Stimulated activated CD4-positive, alpha-beta T cell treated with anti-CD3 and anti-CD28 coated beads, Interleukin-15, amount 100 ng/mL, for 24 hours (primary cell): ENCODE measurements around the gene ZBTB20.

Experiments
- DNase-seq: peaks from one replicate; pipeline ENCODE4 v3.0.0-alpha.2; 2020

The ZBTB20 gene

DNA sequence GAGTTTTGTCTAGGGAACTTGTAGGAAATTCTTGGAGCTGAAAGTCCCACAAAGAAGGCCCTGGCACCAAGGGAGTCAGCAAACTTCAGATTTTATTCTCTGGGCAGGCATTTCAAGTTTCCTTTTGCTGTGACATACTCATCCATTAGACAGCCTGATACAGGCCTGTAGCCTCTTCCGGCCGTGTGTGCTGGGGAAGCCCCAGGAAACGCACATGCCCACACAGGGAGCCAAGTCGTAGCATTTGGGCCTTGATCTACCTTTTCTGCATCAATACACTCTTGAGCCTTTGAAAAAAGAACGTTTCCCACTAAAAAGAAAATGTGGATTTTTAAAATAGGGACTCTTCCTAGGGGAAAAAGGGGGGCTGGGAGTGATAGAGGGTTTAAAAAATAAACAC lies 838.3 kb downstream of the ZBTB20 start:
- peak; percentile 69 for DNase-seq

DNA sequence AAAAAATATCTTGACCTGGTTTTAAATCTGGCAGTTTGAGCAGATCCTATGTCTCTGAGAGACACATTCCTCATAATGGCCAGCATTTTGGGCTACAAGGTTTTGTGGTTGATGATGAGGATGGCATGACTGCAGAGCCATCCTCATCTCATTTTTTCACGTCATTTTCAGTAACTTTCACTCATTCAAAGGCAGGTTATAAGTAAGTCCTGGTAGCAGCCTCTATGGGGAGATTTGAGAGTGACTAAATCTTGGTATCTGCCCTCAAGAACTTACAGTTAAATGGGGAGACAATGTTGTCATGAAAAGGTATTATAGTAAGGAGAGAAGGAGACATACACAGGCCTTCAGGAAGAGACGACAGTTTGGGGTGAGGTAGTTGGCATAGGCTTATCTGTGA lies 838.7 kb downstream of the ZBTB20 start:
- DNase-seq, result no peak

DNA sequence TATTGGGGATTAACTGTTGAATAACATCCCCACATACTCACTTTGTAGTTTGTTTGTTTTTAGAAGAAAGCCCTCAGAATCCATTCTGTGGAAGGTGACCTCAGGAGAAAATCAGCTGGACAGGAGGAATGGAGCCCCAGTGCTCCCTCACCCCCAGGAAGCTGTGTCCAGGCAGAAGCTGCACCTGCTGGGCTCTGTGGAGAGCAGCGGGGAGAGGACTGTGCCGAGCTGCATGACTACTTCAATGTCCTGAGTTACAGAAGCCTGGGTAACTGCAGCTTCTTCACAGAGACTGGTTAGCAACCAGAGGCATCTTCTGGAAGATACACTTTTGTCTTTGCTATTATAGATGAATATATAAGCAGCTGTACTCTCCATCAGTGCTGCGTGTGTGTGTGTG lies 839.3 kb downstream of the ZBTB20 start:
- DNase-seq, result no peak

DNA sequence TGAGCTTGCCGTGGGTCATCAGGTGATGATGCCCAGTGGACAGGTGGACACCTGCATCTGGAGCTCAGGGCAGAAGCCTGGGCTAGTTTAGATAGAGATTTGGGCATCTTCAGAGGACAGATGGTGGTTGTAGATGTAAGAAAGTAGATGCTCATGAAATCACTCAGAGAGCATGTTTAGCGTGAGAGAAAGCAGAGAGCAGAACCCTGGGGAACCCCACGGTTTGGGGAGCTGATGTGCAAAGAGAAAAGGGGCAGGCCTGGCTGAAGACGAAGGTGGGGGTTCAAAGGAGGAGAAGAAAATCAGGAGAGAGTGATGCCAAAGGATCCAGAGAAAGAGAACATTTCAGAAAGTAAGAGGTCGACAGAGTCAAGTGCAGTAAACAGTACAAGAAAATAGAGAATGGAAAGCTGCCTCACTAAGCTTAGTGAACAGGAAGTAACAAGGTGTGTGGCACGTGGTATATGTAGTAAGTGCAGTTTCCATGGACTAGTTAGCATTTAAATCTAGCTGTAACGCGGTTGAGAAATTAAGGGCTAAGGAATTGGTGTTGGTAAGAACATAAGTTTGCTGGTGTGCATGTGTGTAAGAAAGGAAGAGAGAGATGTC lies 839.8 kb downstream of the ZBTB20 start:
- DNase-seq, result peak; percentile 49

DNA sequence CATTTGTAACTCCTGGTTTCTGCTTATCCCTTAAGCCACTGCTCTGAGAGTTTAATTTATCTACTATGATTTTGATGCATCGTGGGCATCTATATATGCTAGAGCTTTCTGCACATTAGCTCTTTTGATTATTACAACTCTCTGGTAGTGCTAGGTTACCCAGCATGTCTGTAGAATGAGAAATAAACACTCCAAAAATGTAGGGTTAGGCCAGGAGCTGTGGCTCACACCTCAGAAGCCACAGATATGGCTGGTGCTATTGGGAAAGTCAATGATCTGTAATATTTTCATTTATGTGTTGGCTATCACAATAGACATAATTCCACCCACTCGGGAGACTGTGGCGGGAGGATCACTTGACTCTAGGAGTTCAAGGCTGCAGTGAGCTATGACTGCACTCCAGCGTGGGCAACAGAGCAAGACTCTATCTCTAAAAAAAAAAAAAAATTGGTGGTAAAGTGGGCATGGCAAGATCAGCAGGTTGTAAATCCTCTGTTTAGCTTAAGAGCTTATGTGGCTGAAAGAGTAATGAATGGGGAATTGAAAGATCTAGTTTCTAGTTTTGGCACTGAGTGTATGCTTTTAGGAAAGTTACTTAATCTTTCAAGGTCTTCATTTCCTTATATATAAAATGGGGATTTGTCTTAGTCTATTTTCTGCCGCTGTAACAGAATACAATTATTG lies 847.0 kb downstream of the ZBTB20 start:
- no peak for DNase-seq

DNA sequence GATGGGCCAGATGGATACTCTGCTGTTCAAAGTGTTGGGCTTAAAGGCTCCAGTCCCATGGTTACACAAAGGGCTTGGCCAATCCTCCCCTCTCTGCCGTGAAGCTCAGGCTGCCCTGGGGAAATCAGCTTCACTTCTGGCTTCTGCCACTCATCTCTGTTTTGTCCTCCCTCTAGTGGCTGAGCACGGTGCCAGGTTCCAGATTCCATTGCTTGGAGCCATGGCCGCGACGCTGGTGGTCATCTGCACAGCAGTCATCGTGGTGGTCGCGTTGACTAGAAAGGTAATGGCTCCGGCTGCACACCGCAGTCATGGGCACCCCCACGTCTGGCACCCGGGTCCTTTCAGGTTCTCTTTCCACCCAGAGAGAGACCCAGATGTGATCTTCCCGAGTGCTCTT lies 847.7 kb downstream of the ZBTB20 start:
- peak; percentile 46 for DNase-seq

DNA sequence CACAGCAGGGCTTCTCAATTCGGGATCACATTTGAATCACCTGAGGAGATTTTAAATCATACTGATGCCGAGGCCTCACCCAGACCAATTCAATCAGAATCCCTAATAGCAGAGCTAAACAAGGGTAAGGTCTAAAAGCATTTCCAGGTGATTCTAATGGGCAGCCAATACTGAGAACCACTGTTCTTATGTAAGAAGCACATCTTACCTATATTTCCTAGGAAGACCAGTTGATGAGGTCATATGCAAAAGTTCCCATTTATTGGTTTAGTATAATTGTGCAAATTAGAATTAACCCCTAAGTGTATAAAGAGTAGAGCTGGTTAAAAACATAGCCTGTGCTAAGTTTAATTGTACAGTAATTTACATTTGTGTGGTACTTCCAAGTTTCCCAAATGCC lies 851.1 kb downstream of the ZBTB20 start:
- DNase-seq, result no peak

DNA sequence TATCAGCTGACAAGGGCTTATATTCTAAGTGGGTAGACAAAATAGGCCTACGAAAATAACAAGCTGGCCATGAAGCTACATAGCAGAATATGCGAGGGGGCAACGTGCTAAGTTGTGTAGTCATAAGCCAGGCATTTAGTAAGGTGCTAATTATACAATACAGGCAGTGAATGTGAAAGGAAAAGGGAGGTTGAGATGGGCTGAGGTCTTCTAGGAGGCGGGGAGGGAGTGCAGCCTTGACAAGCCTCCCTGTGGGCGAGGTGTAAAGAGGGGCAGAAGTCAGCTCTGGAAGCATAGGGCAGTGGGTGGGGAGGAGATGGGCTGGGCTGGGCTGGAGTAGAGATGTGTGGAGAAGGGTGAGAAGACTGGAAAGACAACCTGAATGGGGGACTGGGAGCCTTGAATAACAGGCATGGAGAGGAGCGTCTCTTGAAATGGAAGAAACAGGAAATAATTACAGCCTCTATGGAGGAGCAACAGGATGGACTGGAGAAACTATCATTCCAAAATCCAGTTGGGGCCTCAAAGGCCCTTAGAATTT lies 852.1 kb downstream of the ZBTB20 start:
- peak; percentile 43 for DNase-seq

DNA sequence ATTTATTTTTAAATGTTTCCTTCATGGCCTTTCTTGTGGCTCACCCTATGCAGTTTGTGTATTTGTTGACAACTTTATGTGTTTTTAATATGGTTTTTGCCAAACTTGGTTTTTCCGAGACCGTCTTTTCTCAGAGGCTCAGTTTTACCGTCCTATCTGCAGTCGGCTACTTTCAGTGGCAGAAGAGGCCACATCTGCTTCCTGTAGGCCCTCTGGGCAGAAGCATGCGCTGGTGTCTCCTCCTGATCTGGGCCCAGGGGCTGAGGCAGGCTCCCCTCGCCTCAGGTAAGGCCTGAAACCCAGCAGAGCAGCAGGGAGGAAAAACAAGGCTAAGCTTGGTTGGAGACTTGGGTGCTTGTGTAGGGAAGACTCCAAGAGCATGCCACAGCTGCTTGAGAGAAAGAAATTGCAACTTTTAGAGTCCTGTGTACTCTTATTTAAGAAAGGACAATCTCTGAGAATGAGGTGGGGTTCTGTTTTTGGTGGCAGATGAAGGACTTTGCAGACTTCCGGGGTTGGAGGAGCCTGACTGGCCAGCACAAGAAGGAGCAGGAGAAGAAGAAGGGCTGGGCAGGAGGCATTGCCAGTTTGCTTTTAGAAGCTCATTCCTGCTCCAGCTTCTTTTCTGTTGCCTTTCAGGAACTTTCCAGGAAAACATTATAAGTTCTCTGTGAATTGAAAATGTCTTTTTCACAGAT lies 853.1 kb downstream of the ZBTB20 start, which contains the start of gene TIGIT:
TIGIT (plus strand) TSS at position 191 of the 698 bp plus-strand sequence; CDS start at position 225, 34 bp downstream.
- DNase-seq, result no peak

DNA sequence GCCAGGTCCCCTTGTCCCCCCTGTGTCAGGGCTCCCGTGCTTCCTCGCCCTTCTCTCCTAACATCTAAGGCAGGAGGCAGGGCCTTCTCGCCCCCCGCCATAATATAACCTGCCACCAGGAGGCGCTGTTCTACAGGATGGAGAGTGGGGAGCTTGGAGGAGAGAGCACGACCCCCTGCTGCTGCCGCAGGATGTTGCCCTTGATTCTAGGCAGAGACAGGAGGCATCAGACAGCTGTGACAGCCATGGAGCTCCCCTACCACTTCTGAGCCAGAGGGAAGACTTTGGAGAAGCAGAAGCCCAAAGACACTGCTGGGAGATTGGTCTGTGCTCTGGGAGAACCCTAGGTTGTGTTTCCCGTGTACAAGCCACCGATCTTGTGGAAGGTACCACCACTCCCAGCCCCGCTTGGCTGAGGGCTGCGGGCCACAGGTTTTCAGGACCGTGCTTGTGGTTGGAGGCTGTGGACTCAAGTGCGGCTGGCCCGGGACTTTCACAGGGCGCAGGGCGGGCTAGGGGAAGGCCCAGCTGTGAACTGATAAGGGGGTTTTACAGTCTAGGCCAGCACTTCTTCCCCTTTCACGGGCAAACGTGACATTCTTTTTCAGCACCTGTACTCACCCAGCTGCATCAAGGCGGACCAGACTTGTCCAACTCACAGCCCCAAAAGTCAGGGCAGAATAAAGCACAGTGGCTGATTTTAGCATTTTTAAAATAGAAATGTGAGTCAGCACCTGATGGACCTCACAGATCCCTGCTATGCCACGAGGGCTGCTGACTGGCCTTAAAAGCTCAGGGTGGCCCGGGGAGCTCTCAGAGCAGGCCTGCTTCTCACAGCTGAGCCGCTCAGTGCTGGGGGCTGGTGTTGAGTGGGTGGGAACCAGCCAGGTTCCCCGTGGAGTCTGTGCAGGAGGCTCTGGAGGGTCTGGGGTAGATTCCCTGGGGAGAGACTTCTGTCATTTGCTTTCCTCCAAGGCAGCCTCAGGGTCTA lies 855.9 kb downstream of the ZBTB20 start:
- DNase-seq, result peak; percentile 93

DNA sequence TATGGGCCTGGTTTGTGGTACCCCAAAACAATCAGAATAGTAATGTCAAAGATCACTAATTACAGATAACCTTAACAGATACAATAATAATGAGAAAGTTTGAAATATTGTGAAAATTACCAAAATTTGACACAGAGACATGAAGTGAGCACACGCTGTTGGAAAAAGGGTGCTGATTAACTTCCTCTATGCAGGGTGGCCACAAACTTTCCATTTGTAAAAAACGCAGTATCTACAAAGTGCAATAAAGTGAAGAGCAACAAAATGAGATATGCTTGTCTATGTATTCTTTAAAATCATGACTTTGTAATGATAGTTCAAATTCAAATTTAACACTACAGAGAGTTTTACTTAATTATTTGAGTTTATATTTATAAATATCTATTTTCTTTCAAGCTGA lies 860.8 kb downstream of the ZBTB20 start:
- DNase-seq, result no peak

DNA sequence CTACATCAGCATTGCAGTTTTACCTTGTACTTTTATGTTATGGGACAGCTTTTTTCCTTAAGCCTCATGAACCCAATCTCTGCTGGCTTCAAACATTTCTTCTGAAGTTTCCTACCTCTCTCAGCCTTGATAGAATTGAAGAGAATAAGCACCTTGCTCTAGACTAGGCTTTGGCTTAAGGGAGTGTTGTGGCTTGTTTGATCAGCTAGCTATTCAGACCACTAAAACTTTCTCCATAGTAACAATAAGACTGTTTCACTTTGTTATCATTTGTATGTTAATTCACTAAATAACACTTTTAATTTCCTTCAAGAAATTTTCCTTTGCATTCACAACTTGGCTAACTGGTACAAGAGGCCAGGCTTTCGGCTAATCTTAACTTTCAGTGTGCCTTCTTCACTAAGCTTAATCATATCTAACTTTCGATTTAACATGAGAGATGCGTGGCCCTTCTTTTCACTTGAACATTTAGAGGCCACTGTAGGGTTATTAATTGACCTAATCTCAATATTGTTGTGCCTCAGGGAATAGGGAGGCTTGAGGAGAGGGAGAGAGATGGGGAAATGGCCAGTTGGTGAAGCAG lies 861.3 kb downstream of the ZBTB20 start:
- DNase-seq, result no peak

DNA sequence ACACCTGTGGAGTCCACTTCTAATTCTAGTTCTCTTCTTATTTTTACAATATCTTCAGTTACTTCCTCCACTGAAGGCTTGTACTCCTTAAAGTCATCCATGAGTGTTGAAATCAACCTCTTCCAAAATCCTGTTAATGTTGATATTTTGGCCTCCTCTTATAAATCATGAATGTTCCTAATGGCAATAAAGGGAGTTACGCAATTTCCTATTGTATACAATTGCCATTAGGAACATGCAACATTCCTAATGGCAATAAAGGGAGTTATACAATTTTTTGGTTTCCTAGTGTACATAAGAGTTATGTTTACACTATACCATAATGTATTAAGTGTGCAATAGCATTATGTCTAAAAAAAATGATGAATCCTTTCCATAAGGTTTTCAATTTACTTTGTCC lies 862.4 kb downstream of the ZBTB20 start:
- no peak for DNase-seq
